H9 (cell line): Measurements from ENCODE around the gene ST6GALNAC3. TPM values are rescaled to one million over a fixed set of nuclear protein-coding genes. Genes with fewer than 3 reads are reported as not detected.

Experiments
- DNase-seq: peaks from one replicate; pipeline ENCODE4 v3.0.0-alpha.2; 2017
- H2AFZ ChIP-seq: one replicate; pipeline ENCODE4 v1.6.1; 2013; ENCODE audit warnings: mild to moderate bottlenecking, low read length, control low read depth, moderate library complexity
- H2AK5ac ChIP-seq: 2 replicates; pipeline ENCODE4 v1.6.1; 2013; ENCODE audit warnings: low read length, control low read depth, mixed read lengths; ENCODE audit not compliant: insufficient read length
- H2BK120ac ChIP-seq: one replicate; pipeline ENCODE4 v1.6.1; 2013; ENCODE audit warnings: low read depth, mild to moderate bottlenecking, low read length, control low read depth, inconsistent platforms; ENCODE audit not compliant: poor library complexity, severe bottlenecking
- H2BK12ac ChIP-seq: 2 replicates; pipeline ENCODE4 v1.6.1; 2013; ENCODE audit warnings: low read length, control low read depth, mixed read lengths, low read depth; ENCODE audit not compliant: insufficient read length
- H2BK15ac ChIP-seq: 2 replicates; pipeline ENCODE4 v1.6.1; 2013; ENCODE audit warnings: low read depth, low read length, control low read depth
- H2BK20ac ChIP-seq: one replicate; pipeline ENCODE4 v1.6.1; 2013; ENCODE audit warnings: low read depth, mild to moderate bottlenecking, low read length, control low read depth, inconsistent platforms; ENCODE audit not compliant: poor library complexity, severe bottlenecking
- H2BK5ac ChIP-seq: 2 replicates; pipeline ENCODE4 v1.6.1; 2013; ENCODE audit warnings: low read length, control low read depth, mixed read lengths; ENCODE audit not compliant: insufficient read length
- H3K14ac ChIP-seq: 2 replicates; pipeline ENCODE4 v1.6.1; 2013; ENCODE audit warnings: low read length, control low read depth; ENCODE audit not compliant: insufficient read depth
- H3K18ac ChIP-seq: 2 replicates; pipeline ENCODE4 v1.6.1; 2013; ENCODE audit warnings: low read depth, mild to moderate bottlenecking, mixed read lengths, low read length, control low read depth; ENCODE audit not compliant: insufficient read length
- H3K23ac ChIP-seq: 2 replicates; pipeline ENCODE4 v1.6.1; 2013; ENCODE audit warnings: low read length, control low read depth, mixed read lengths, low read depth; ENCODE audit not compliant: insufficient read length
- H3K23me2 ChIP-seq: 2 replicates; pipeline ENCODE4 v1.6.1; 2013; ENCODE audit warnings: low read depth, mild to moderate bottlenecking, mixed read lengths, low read length, control low read depth; ENCODE audit not compliant: insufficient read length, poor library complexity, severe bottlenecking
- H3K27ac ChIP-seq: 2 replicates; pipeline ENCODE4 v1.5.1; 2013; ENCODE audit warnings: low read length, control low read depth, mixed read lengths, low read depth; ENCODE audit not compliant: insufficient read length
- H3K27me3 ChIP-seq: 2 replicates; pipeline ENCODE4 v1.6.1; 2013; ENCODE audit warnings: low read length, control low read depth, inconsistent platforms; ENCODE audit not compliant: insufficient read depth
- H3K4ac ChIP-seq: 2 replicates; pipeline ENCODE4 v1.6.1; 2013; ENCODE audit warnings: low read depth, mild to moderate bottlenecking, control low read depth, inconsistent platforms, low read length, moderate library complexity
- H3K4me1 ChIP-seq: 2 replicates; pipeline ENCODE4 v1.6.1; 2013; ENCODE audit warnings: low read length, control low read depth, inconsistent platforms; ENCODE audit not compliant: insufficient read depth
- H3K4me2 ChIP-seq: 2 replicates; pipeline ENCODE4 v1.6.1; 2013; ENCODE audit warnings: low read length, control low read depth, mixed read lengths; ENCODE audit not compliant: insufficient read length, insufficient read depth
- H3K56ac ChIP-seq: 2 replicates; pipeline ENCODE4 v1.6.1; 2013; ENCODE audit warnings: low read depth, mild to moderate bottlenecking, mixed read lengths, low read length, control low read depth; ENCODE audit not compliant: insufficient read length
- H3K79me1 ChIP-seq: 2 replicates; pipeline ENCODE4 v1.6.1; 2013; ENCODE audit warnings: low read depth, mild to moderate bottlenecking, moderate library complexity, low read length, control low read depth, inconsistent platforms; ENCODE audit not compliant: insufficient read depth, poor library complexity, severe bottlenecking
- H3K79me2 ChIP-seq: 2 replicates; pipeline ENCODE4 v1.6.1; 2013; ENCODE audit warnings: low read length, control low read depth, inconsistent platforms; ENCODE audit not compliant: insufficient read depth
- H3K9ac ChIP-seq: 2 replicates; pipeline ENCODE4 v1.6.1; 2013; ENCODE audit warnings: low read length, control low read depth, mixed read lengths; ENCODE audit not compliant: insufficient read length; ENCODE audit errors: extremely low read depth
- H3K9me3 ChIP-seq: one replicate; pipeline ENCODE4 v1.6.1; 2013; ENCODE audit warnings: low read depth, low read length, inconsistent platforms; ENCODE audit not compliant: control insufficient read depth
- H3T11ph ChIP-seq: one replicate; pipeline ENCODE4 v1.6.1; 2013; ENCODE audit warnings: mild to moderate bottlenecking, low read length, control low read depth, inconsistent platforms
- H4K20me1 ChIP-seq: one replicate; pipeline ENCODE4 v1.6.1; 2013; ENCODE audit not compliant: control insufficient read depth, insufficient read length, insufficient read depth
- H4K5ac ChIP-seq: 2 replicates; pipeline ENCODE4 v1.6.1; 2013; ENCODE audit warnings: low read depth, mild to moderate bottlenecking, mixed read lengths, low read length, control low read depth; ENCODE audit not compliant: insufficient read length
- H4K8ac ChIP-seq: replicated peaks from 2 replicates; pipeline ENCODE4 v1.6.1; 2013; ENCODE audit warnings: low read length, control low read depth, mixed read lengths, low read depth; ENCODE audit not compliant: insufficient read length
- H4K91ac ChIP-seq: 2 replicates; pipeline ENCODE4 v1.6.1; 2013; ENCODE audit warnings: low read depth, mild to moderate bottlenecking, moderate library complexity, mixed read lengths, low read length, control low read depth; ENCODE audit not compliant: insufficient read length
- H3K27ac Mint-ChIP-seq, 3 experiments: 2 replicates in 2 of 3; 3 replicates in 1 of 3; pipeline ENCODE4 v1.8.0; 2020 to 2021; ENCODE audit warnings: mixed read lengths in 3 of 3, mild to moderate bottlenecking in 1 of 3, moderate library complexity in 1 of 3
- H3K27me3 Mint-ChIP-seq: 2 replicates; pipeline ENCODE4 v1.8.0; 2021; ENCODE audit warnings: low read depth, mild to moderate bottlenecking, moderate library complexity, mixed read lengths
- H3K36me3 Mint-ChIP-seq, 3 experiments: 2 replicates in 2 of 3; 3 replicates in 1 of 3; pipeline ENCODE4 v1.8.0; 2020 to 2021; ENCODE audit warnings: low read depth in 3 of 3, mixed read lengths in 3 of 3; ENCODE audit not compliant: insufficient read depth in 1 of 3
- H3K4me1 Mint-ChIP-seq, 2 experiments: 2 replicates each; pipeline ENCODE4 v1.8.0; 2020; ENCODE audit warnings: mixed read lengths in 2 of 2
- H3K4me3 Mint-ChIP-seq, 2 experiments: 2 replicates in 1 of 2; 3 replicates in 1 of 2; pipeline ENCODE4 v1.8.0; 2020 to 2021; ENCODE audit warnings: mild to moderate bottlenecking in 2 of 2, mixed read lengths in 2 of 2, moderate library complexity in 1 of 2
- H3K9me3 Mint-ChIP-seq, 2 experiments: 2 replicates in 1 of 2; 3 replicates in 1 of 2; pipeline ENCODE4 v1.8.0; 2020; ENCODE audit warnings: mild to moderate bottlenecking in 2 of 2, mixed read lengths in 2 of 2, moderate library complexity in 1 of 2
- WGBS: extraction: QIAGEN DNeasy Blood & Tissue Kit; methylation state at CpG from one replicate; pipeline ENCODE4 v1.1.7; 2013; ENCODE audit warnings: missing lambda C conversion rate, low lambda C conversion rate, mixed read lengths; ENCODE audit not compliant: insufficient read length; ENCODE audit errors: extremely low coverage; 5-methylcytosine and 5-hydroxymethylcytosine counted together
- total RNA-seq: library from RNA; stranded (reverse); gene quantifications from 2 replicates; pipeline ENCODE4 v1.2.1, GENCODE V29; 2021
- TF ChIP-seq, protein P1 (sequence below): fragments of 200-600 bp; sonication (generic); conservative IDR thresholded peaks from 3 replicates; pipeline ENCODE4 v1.8.0; 2021; ENCODE audit warnings: antibody characterized with exemption, mild to moderate bottlenecking

Gene ST6GALNAC3
- total RNA-seq, 1 experiment from 2014 or later: 11.2 TPM

GRCh38 chr1:76291191-76291590, 216.6 kb downstream of the ST6GALNAC3 start:
- Histone ChIP-seq H3K14ac (no peak overlapping the region), H3K27me3 (no peaks in the 10 kb centered on the region), H2AK5ac (no peak overlapping the region), H4K8ac (no peak overlapping the region), H2BK5ac (no peak overlapping the region), H3K9me3 (no peaks in the 10 kb centered on the region), H3K23me2 (no peaks in the 10 kb centered on the region), H3K9ac (no peak overlapping the region), H3T11ph (no peak overlapping the region), H3K4ac (no peak overlapping the region), H2BK20ac (no peak overlapping the region), H4K20me1 (no peaks in the 10 kb centered on the region), H2BK15ac (no peak overlapping the region), H3K4me2 (no peak overlapping the region), H3K27ac (no peak overlapping the region), H2BK12ac (no peak overlapping the region), H2AFZ (no peak overlapping the region), H2BK120ac (no peak overlapping the region), H3K56ac (no peak overlapping the region), H4K5ac (no peak overlapping the region), H3K79me2 (no peaks in the 10 kb centered on the region), H3K4me1 (peaks cover 8% of the 10 kb centered on the region; the same call in 1 of the 2 replicates), H3K23ac (no peak overlapping the region), H3K79me1 (no peaks in the 10 kb centered on the region), H3K18ac (no peak overlapping the region), H4K91ac (no peak overlapping the region)
- no peak for DNase-seq
- Mint-ChIP-seq H3K9me3 (no peaks in the 10 kb centered on the region), H3K36me3 (no peaks in the 10 kb centered on the region), H3K4me1 (peaks cover 49 to 62% of the 10 kb centered on the region in 2 experiments), H3K27ac (no peak overlapping the region), H3K4me3 (no peak overlapping the region), H3K27me3 (no peaks in the 10 kb centered on the region)
- TF ChIP-seq, protein P1, sequence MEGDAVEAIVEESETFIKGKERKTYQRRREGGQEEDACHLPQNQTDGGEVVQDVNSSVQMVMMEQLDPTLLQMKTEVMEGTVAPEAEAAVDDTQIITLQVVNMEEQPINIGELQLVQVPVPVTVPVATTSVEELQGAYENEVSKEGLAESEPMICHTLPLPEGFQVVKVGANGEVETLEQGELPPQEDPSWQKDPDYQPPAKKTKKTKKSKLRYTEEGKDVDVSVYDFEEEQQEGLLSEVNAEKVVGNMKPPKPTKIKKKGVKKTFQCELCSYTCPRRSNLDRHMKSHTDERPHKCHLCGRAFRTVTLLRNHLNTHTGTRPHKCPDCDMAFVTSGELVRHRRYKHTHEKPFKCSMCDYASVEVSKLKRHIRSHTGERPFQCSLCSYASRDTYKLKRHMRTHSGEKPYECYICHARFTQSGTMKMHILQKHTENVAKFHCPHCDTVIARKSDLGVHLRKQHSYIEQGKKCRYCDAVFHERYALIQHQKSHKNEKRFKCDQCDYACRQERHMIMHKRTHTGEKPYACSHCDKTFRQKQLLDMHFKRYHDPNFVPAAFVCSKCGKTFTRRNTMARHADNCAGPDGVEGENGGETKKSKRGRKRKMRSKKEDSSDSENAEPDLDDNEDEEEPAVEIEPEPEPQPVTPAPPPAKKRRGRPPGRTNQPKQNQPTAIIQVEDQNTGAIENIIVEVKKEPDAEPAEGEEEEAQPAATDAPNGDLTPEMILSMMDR: no peak
- WGBS: no CpG with 5 or more reads among the region's 13 CpGs
